Astrocyte of the cerebellum (primary cell): ENCODE data around the gene KLC4.
A peak's percentile ranks its signal among the peaks of the same experiment; 100 is the strongest.

Experiments
- DNase-seq: peaks from one replicate; pipeline ENCODE4 v3.0.0-alpha.2; 2011; ENCODE audit warnings: low read depth
- H3K4me3 ChIP-seq: 2 replicates; pipeline ENCODE4 v1.5.1; 2011; ENCODE audit warnings: mild to moderate bottlenecking, low read depth, low read length, moderate library complexity
- CTCF ChIP-seq: IDR thresholded peaks from 2 replicates; pipeline ENCODE4 v1.5.1; 2012; ENCODE audit warnings: low read length, low read depth, moderate library complexity, mild to moderate bottlenecking; ENCODE audit errors: missing control alignments
- in situ Hi-C: cut with HindIII; loops from 2 replicates; pipeline ENCODE4 v1.10.0; 2017; ENCODE audit warnings: low sequenced_read_pairs

KLC4 gene

GRCh38 chr6:43082806-43083655 is 23.6 kb downstream of the KLC4 start:
- no peak overlapping the region for H3K4me3 ChIP-seq
- in situ Hi-C loops: no loop called here
- no peak for DNase-seq
- TF ChIP-seq CTCF: no peak

GRCh38 chr6:43086022-43086658 is 26.7 kb downstream of the KLC4 start:
- H3K4me3 ChIP-seq: no peak overlapping the region
- in situ Hi-C loops: no loop called here
- TF ChIP-seq CTCF: no peak
- DNase-seq: no peak

- no peak overlapping the region for H3K4me3 ChIP-seq
- peak; percentile 52 for DNase-seq
- in situ Hi-C loops: no loop called here
- no peak for TF ChIP-seq CTCF
These were observed 29.2 kb downstream of the KLC4 start for GRCh38 chr6:43088654-43089056.

GRCh38 chr6:43089467-43089866 is 30.0 kb downstream of the KLC4 start:
- DNase-seq: no peak
- no peak for TF ChIP-seq CTCF
- in situ Hi-C loops: no loop called here
- no peak overlapping the region for H3K4me3 ChIP-seq

- no peak for TF ChIP-seq CTCF
- no peak for DNase-seq
- in situ Hi-C loops: no loop called here
- no peak overlapping the region for H3K4me3 ChIP-seq
These were observed 30.6 kb downstream of the KLC4 start for GRCh38 chr6:43089874-43090558.

- TF ChIP-seq CTCF: no peak
- in situ Hi-C loops: no loop called here
- DNase-seq: no peak
- no peak overlapping the region for H3K4me3 ChIP-seq
These were observed 31.1 kb downstream of the KLC4 start for GRCh38 chr6:43090559-43090956.
